Measurements from ENCODE around the gene LYRM1.

LYRM1 gene

GRCh38 chr16:20880867-20881502 lies 19.6 kb upstream of the LYRM1 start:
- DNase-seq (ENCODE audit: low read depth), result no peak
- H3K4me3 ChIP-seq (ENCODE audit: low read depth, low read length), result no peak overlapping the region
- TF ChIP-seq, protein P1, sequence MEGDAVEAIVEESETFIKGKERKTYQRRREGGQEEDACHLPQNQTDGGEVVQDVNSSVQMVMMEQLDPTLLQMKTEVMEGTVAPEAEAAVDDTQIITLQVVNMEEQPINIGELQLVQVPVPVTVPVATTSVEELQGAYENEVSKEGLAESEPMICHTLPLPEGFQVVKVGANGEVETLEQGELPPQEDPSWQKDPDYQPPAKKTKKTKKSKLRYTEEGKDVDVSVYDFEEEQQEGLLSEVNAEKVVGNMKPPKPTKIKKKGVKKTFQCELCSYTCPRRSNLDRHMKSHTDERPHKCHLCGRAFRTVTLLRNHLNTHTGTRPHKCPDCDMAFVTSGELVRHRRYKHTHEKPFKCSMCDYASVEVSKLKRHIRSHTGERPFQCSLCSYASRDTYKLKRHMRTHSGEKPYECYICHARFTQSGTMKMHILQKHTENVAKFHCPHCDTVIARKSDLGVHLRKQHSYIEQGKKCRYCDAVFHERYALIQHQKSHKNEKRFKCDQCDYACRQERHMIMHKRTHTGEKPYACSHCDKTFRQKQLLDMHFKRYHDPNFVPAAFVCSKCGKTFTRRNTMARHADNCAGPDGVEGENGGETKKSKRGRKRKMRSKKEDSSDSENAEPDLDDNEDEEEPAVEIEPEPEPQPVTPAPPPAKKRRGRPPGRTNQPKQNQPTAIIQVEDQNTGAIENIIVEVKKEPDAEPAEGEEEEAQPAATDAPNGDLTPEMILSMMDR (conservative IDR thresholded peaks at IDR 0.05; ENCODE audit: low read depth, low read length), result no peak

DNA sequence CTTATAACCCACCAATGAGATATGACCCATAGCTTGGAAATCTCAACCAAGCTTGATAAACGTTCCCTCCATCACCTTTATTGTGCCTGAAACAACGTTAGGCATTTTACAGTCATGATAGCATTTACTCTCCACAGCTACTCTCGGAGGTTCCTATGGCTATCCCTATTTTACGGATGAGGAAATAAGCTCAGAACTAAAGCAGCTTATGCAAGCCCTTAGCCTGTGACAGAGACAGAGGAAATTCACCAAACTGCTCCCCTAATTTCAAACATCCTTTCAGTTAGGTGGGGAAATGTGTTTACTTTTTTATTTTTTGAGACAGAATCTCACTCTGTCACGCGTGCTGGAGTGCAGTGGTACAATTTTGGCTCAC lies 19.1 kb upstream of the LYRM1 start:
- H3K4me3 ChIP-seq (ENCODE audit: low read depth, low read length), result no peak overlapping the region
- DNase-seq (ENCODE audit: low read depth), result no peak
- TF ChIP-seq, protein P1 (conservative IDR thresholded peaks at IDR 0.05; ENCODE audit: low read depth, low read length), result no peak

GRCh38 chr16:20883554-20884239 lies 16.9 kb upstream of the LYRM1 start:
- peak; percentile 60 for DNase-seq (ENCODE audit: low read depth)
- TF ChIP-seq, protein P1 (conservative IDR thresholded peaks at IDR 0.05; ENCODE audit: low read depth, low read length), result no peak

GRCh38 chr16:20884240-20884556 lies 16.4 kb upstream of the LYRM1 start:
- H3K4me3 ChIP-seq (ENCODE audit: low read depth, low read length), result no peak overlapping the region
- DNase-seq (ENCODE audit: low read depth), result peak; percentile 85
- TF ChIP-seq, protein P1 (conservative IDR thresholded peaks at IDR 0.05; ENCODE audit: low read depth, low read length), result no peak

More at GRCh38 chr16:20883554-20884239, 16.9 kb upstream of the LYRM1 start:
- H3K4me3 ChIP-seq (ENCODE audit: low read depth, low read length), result no peak overlapping the region

DNA sequence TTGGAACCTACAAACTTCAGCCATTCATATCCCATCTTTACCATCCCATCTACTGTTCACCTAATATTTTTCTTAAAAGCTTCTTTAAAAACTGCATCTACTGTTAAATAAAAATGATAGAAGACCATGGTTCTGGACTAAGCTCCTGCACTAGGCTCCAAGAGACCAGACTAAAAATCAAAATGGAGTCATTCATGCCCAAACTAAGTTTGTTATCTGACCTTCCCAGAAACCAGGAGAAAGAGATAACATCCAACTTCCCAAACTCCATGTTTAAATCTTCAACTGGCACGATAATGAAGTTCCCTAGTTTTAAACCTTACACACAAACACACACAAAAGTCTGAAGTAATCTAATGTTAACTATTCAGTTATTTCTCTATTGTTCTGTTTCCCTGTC lies 14.3 kb upstream of the LYRM1 start:
- no peak overlapping the region for H3K4me3 ChIP-seq (ENCODE audit: low read depth, low read length)
- TF ChIP-seq, protein P1 (conservative IDR thresholded peaks at IDR 0.05; ENCODE audit: low read depth, low read length), result no peak
- no peak for DNase-seq (ENCODE audit: low read depth)

GRCh38 chr16:20887207-20887606 lies 13.4 kb upstream of the LYRM1 start:
- no peak overlapping the region for H3K4me3 ChIP-seq (ENCODE audit: low read depth, low read length)
- no peak for DNase-seq (ENCODE audit: low read depth)
- TF ChIP-seq, protein P1 (conservative IDR thresholded peaks at IDR 0.05; ENCODE audit: low read depth, low read length), result no peak
